DMS53 treated with DMSO at 0.1 percent for 48 hours (cell line): ENCODE measurements around the gene ABTB2.

ENCODE experiments used
- DNase-seq: peaks from one replicate; lab custom pipeline; 2025; ENCODE audit not compliant: unreplicated experiment; lab: John Stamatoyannopoulos, UW

Gene ABTB2

DNA sequence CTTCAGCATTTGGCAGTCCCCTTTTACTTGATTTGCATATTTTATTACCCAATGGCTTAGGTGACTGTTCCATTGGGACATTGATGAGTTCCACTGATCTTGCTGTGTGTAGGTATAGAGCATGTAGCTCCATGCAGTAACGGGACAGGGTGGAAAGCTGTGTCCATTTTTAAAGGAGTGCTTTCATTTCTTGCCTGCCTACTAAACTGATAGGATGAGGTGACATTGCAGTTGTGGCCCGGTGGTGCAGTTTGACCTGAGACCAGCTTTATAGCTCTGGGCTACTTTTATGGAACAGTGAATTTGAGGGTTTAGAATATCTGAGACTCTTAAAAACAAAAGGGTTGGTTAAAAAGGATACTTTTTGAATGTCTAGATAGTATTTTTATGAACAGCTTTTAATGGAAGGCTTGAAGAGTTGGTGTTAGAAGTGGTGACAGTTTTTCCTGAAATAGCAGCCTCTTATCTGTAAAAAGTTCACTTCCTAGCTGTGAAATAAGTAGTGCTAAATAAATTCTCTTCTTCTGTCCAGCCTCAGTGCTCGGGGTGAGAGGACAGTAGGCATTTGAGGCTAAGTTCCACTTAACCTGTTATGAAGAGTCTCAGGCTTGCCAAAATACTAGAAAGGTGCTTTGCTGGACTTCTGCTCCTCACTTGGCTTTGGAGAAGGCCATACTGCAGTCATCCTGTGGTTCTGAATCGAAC is 225.4 kb downstream of the ABTB2 start:
- no peak for DNase-seq

DNA sequence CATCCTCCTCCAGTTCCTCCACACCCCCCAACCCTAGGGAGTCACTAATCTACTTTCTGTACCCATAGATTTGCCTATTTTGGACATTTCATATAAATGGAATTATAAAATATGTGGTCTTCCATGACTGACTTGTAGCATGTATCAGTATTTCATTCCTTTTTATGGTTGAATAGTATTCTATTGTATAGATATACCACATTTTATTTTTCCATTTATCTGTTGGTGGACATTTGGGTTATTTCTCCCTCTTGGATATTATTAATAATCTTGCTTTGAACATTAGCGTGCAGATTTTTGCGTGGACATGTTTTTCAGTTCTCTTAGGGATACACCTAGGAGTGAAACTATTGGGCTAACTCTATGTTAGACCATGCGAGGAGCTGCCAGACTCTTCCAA is 229.0 kb downstream of the ABTB2 start:
- DNase-seq, result no peak

DNA sequence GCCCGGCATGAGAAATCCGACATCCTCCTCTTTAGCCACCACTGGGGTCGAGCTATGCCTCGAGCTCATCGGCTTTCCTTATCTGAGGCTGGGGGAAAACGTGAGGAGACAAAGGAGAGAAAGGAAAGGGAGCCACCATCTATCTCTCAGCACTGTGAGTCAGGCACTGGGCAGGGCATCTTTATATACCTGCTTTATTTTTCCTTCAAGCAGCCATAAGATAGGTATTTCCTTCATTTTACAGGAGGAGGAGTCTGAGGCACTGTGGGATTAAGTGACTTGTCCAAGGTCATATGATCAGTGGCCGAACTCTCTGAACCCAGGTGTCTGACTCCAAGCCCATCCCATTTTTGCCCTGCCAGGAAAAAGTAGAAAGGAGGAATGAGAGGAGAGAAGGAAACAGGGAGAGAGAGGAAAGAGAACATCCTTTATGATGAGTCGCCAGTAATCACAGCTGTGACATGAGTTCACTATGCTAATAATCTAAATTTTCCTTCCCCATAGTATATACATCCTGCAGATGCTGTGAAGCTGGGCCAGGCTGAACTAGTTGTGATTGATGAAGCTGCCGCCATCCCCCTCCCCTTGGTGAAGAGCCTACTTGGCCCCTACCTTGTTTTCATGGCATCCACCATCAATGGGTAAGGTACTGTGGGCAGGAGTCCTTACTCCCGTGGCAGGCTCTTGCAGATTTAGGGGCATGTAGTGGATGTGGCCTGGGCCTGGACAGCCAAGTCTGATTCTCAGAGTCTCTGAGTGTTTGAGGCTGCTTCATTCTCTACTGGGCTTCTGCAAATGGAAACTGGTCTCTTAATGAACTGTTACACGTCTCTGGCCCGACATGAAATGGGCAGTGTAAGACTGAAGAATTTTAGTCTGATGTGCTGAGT is 230.6 kb downstream of the ABTB2 start:
- no peak for DNase-seq

DNA sequence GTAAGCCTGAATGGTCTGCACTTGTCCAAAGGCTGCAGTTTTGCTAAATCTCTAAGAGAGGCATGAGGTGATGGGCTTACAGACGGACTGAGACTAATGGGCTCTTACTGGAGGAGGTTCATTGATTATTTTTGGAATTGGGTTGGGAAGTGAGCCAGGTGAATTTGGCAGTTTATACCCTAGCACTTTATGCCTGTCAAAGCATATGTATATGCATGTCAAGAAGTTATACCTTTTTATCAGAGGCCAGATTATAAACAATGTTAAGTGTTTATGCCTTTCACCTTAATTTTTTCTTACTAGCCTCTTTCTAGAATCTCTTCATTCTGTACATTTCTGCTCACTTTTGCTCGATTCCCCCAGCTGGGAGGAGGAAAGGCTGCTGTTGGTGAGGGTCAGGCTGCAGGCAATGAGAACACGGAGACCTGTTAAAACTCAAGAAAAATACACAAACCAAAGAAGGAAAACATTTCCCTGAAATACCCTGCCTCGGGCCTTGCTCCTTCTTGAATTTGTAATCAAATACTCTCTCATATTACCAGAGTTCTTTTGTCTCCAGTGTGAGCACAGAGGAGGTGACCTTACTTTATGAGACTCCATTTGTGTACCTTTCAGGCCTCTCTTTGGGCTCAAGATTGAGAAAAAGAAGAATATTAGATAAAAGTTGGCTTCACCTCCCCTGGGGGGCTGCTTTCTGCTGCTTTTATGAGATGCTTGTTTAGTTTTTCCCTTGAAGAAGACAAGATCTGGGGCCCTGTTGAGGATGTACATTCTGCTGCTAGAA is 232.7 kb downstream of the ABTB2 start:
- DNase-seq, result no peak

DNA sequence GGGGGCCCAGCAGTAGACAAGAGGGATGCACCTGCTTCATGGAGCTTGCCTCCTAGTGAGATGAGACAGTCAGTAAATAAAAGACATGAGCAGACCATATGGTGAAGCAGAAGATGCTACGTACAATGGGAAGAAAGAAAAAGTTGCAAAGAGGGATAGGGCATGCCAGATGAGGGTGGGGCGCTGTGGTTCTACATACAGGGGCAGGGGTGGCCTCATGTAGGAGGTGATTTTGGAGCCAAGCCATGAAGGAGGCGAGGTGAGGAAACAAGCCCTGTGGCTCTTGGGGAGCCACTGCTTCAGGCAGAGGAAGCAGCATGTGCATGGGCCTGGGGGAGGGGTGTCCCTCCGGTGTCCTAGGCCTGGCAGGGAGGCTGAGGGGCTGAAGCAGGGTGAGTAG is 237.2 kb downstream of the ABTB2 start:
- no peak for DNase-seq

DNA sequence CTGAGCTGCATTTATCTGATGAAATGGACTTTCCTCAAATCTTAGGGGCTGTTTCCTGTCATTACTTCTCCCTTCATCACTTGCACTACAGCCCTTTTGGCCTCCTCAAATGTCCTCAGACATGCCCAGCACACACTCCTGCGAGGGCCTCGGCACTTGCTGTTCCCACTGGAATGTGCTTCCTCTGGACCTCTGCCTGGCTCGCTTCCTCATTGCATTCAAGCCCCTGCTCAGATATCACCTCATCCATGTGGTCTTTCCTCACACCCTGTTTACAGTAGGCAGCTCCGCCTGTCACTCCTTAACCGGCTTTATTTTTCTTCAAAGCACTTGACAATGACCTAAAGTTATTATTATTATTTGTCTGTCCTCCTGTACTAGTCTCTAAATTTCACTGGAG is 243.3 kb downstream of the ABTB2 start:
- DNase-seq, result no peak

DNA sequence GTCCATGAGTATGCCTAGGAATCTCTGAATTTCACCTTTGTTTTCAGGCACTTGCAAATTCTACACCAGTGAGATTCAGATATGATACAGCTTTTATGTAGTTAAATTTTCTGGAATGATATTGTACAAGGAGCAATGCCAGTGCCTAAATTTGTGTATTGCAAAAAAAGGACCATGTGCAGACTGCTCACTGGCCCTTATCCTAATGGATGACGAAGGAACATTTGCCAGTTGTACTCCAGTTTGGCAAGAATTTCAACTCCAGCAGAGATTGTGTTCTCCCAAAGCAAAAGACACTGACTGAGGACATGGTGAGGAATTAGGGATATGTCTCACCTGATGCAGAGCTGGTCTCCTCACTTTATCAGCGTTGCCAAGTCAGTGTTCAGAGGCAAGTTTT is 243.8 kb downstream of the ABTB2 start:
- no peak for DNase-seq

DNA sequence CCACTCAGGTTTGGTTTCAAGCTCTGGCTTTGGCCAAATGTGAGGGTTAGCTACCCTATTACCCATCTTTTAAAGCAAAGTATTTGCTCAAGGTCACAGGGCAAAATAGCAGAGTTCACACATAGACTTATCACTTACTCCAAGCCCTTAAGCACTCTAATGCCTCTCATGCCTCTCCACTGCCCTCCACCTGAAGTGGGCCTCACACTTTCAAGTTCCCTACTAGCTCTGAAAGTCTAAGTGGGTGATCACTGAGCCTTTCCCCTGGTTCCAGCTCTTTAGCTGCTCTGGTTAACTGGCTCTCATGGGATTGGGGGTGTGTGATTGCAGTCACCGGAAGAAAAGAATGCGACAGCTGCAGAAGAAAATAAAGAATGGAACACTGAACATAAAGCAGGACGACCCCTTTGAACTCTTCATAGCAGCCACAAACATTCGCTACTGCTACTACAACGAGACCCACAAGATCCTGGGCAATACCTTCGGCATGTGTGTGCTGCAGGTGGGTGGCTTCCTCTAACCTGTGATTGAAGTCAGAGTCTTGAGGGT is 246.0 kb downstream of the ABTB2 start:
- DNase-seq, result no peak

DNA sequence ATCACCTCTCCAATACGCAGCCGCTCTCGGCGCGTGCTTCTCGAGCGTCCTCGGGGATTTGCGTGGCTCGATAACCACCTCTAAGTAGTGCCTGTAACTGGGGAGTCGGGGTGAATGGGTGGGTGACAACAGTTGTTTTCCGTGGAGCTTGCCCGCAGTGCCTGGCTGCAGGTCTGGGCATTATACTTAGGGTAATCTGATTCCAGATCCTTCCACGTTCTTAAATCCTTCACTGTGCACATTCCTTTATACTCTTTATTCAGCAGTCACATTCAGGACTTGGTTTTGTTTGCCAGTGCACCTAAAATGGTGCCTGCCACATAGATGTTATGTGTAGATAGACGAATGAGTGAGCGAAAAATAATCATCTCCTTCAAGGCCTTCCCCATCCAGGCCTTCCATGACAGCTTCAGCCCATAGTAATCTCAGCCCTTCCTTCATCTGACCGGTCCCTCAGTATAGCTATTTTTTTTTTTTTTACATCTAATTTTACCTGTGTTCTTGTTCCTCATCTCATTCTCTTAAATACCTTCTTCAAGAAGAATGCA is 251.8 kb downstream of the ABTB2 start:
- DNase-seq, result no peak

DNA sequence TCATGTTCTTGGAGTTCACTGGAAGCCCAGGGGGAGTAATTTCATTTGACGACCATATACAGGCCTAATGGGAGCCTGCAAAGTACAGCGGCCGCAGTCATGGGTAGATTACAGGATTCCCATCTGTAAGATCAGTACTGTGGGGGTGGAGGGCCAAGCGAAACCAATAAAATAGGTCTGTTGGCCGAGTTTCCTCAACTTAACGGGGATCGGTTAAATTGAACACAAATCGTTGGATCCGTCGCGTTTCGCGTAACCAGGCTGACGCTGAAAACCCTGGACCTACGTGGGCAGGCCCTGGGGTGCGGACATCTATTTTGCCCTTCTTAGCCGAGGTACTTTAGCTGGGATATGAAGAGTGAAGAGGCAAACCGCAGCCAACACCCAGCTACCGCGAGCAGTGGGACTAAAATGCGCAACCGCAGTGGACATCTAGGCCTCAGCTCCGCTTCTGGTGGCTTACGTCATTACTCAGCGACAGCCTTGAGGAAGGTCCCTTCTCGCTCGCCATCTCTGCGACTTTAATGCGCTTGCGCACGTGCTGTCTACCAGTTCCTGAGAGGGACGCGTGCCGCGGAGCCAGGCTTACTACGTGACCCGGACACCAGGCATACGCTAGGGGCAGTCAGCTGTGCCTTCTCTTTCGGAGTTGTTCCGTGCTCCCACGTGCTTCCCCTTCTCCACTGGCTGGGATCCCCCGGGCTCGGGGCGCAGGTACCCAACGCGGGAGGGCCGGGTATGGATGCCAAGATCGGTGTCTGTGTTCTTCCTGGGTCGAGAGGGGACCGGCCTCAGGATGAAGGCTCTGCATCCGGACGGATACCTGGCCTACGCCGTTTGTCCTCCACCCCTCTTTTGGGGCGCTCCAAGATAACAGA is 252.5 kb downstream of the ABTB2 start, which contains the start of gene NAT10:
NAT10 (plus strand) TSS at position 551 of the 878 bp plus-strand sequence. CDS start 2,597 bp downstream, outside the sequence.
- DNase-seq, result peak; percentile 92

DNA sequence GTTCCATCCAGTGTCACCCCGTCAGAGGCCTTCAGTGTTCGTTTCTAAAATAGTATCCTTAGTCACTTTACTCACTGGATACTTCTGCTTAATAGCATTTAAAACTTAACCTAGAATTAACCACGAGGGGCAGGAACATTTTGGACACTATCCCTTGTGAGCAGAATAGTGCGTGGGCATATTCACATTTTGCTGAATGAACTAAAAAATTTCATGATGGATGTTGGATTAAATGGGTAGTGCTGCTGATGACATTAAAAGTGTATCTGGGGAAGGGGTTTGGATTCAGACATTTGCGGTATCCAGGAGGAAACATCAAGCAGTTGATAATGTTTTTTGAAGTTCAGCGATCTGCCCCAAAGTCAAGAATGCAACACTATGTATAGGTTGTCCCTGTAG is 253.1 kb downstream of the ABTB2 start:
- no peak for DNase-seq
